Endodermal cell (in vitro differentiated cells): ENCODE measurements around the gene RHOU. TPM values are rescaled to one million over a fixed set of nuclear protein-coding genes. Genes with fewer than 3 reads are reported as not detected.

ENCODE experiments used
- DNase-seq: peaks from one replicate; pipeline ENCODE4 v3.0.0-alpha.2; 2017
- H3K27ac ChIP-seq: 2 replicates; pipeline ENCODE4 v1.5.1; 2013; ENCODE audit warnings: mild to moderate bottlenecking, low read depth, low read length, moderate library complexity
- H3K27me3 ChIP-seq: 2 replicates; pipeline ENCODE4 v1.6.1; 2013; ENCODE audit warnings: mild to moderate bottlenecking, low read length, moderate library complexity; ENCODE audit not compliant: insufficient read depth, control insufficient read depth, poor library complexity, severe bottlenecking
- H3K36me3 ChIP-seq: 2 replicates; pipeline ENCODE4 v1.7.0; 2013; ENCODE audit warnings: mild to moderate bottlenecking, low read length, moderate library complexity; ENCODE audit not compliant: control insufficient read depth, insufficient read depth
- H3K4me1 ChIP-seq: one replicate; pipeline ENCODE4 v1.7.0; 2013; ENCODE audit warnings: low read length; ENCODE audit not compliant: control insufficient read depth, insufficient read depth
- H3K4me3 ChIP-seq: 2 replicates; pipeline ENCODE4 v1.5.1; 2013; ENCODE audit warnings: mild to moderate bottlenecking, low read length, moderate library complexity
- H3K9ac ChIP-seq: 2 replicates; pipeline ENCODE4 v1.6.1; 2013; ENCODE audit warnings: mild to moderate bottlenecking, low read length, moderate library complexity; ENCODE audit not compliant: poor library complexity, severe bottlenecking; ENCODE audit errors: extremely low read depth
- H3K9me3 ChIP-seq: 2 replicates; pipeline ENCODE4 v1.6.1; 2013; ENCODE audit warnings: mild to moderate bottlenecking, low read length, moderate library complexity; ENCODE audit not compliant: control insufficient read depth
- H3K27ac Mint-ChIP-seq: 2 replicates; pipeline ENCODE4 v1.8.0; 2020; ENCODE audit warnings: mixed read lengths
- H3K27me3 Mint-ChIP-seq: 2 replicates; pipeline ENCODE4 v1.8.0; 2021; ENCODE audit warnings: mild to moderate bottlenecking, mixed read lengths; ENCODE audit not compliant: insufficient read depth
- H3K36me3 Mint-ChIP-seq: 2 replicates; pipeline ENCODE4 v1.8.0; 2020; ENCODE audit warnings: low read depth, mixed read lengths
- H3K4me1 Mint-ChIP-seq: 2 replicates; pipeline ENCODE4 v1.8.0; 2020; ENCODE audit warnings: mixed read lengths
- H3K4me3 Mint-ChIP-seq: 2 replicates; pipeline ENCODE4 v1.8.0; 2020; ENCODE audit warnings: mild to moderate bottlenecking, moderate library complexity, mixed read lengths
- H3K9me3 Mint-ChIP-seq: 2 replicates; pipeline ENCODE4 v1.8.0; 2020; ENCODE audit warnings: mild to moderate bottlenecking, mixed read lengths
- WGBS, 2 experiments: methylation state at CpG; one replicate each; pipeline versions ENCODE4 v1.1.5 to v1.1.7; 2013; ENCODE audit warnings: missing lambda C conversion rate in 2 of 2, mixed read lengths in 1 of 2; ENCODE audit not compliant: insufficient coverage in 1 of 2, insufficient read length in 1 of 2; 5-methylcytosine and 5-hydroxymethylcytosine counted together
- total RNA-seq, 2 donors: library from RNA; stranded (reverse); fragmentation: NEBNext Ultra II Directional in 1 of 2; extraction: Animal tissue kit (Norgen Biotek cat#: 25700) in 1 of 2; gene quantifications; 2 replicates in 1 of 2; 3 replicates in 1 of 2; pipeline ENCODE4 v1.2.1, GENCODE V29; 2021
- TF ChIP-seq, protein P1 (sequence below): fragments of 200-600 bp; sonication (generic); conservative IDR thresholded peaks from 2 replicates; pipeline ENCODE4 v1.5.0; 2021; ENCODE audit warnings: antibody characterized with exemption, mild to moderate bottlenecking

RHOU gene
- total RNA-seq, 2 donors from 2014 or later, result 9.0 to 12.0 TPM

DNA sequence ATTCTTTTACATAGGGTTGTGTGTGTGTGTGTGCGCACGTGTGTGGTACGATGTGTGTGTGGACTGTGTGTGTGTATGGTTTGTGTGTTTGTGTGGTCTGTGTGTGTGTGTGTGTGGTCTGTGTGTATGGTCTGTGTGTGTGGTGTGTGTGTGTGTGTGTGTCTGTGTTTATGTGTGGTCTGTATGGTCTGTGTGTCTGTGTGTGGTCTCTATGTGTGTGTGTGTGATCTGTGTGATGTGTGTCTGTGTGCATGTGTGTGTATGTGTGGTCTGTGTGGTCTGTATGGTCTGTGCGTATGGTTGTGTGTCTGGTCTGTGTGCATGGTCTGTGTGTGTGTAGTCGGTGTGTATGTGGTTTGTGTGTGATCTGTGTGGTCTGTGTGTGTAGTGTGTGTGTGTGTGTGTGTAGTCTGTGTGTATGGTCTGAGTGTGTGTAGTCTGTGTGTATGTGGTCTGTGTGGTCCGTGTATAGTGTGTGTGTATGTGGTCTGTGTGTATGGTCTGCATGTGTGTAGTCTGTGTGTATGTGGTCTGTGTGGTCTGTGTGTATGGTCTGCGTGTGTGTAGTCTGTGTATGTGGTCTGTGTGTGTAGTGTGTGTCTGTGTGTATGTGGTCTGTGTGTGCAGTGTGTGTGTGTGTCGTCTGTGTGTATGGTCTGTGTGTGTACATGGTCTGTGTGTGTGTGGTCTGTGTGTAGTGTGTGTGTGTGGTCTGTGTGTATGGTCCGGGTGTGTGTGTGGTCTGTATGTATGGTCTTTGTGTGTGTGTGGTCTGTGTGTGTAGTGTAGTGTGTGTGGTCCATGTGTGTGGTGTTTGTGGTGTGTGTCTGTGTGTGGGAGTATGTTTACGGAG, 46.8 kb downstream of the RHOU start:
- Histone ChIP-seq H3K27ac (no peak overlapping the region), H3K4me1 (peaks cover 5% of the 10 kb centered on the region), H3K27me3 (peaks cover 92% of the 10 kb centered on the region), H3K4me3 (no peak overlapping the region), H3K36me3 (no peaks in the 10 kb centered on the region), H3K9me3 (no peaks in the 10 kb centered on the region), H3K9ac (no peak overlapping the region)
- Mint-ChIP-seq H3K36me3 (no peaks in the 10 kb centered on the region), H3K9me3 (no peaks in the 10 kb centered on the region), H3K4me1 (peaks cover 5% of the 10 kb centered on the region), H3K27ac (no peak overlapping the region), H3K27me3 (peaks cover 2% of the 10 kb centered on the region), H3K4me3 (no peak overlapping the region)
- TF ChIP-seq, protein P1, sequence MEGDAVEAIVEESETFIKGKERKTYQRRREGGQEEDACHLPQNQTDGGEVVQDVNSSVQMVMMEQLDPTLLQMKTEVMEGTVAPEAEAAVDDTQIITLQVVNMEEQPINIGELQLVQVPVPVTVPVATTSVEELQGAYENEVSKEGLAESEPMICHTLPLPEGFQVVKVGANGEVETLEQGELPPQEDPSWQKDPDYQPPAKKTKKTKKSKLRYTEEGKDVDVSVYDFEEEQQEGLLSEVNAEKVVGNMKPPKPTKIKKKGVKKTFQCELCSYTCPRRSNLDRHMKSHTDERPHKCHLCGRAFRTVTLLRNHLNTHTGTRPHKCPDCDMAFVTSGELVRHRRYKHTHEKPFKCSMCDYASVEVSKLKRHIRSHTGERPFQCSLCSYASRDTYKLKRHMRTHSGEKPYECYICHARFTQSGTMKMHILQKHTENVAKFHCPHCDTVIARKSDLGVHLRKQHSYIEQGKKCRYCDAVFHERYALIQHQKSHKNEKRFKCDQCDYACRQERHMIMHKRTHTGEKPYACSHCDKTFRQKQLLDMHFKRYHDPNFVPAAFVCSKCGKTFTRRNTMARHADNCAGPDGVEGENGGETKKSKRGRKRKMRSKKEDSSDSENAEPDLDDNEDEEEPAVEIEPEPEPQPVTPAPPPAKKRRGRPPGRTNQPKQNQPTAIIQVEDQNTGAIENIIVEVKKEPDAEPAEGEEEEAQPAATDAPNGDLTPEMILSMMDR, result no peak
- 27 to 76% methylated on average over 3 to 10 of the region's 10 CpGs for WGBS, 2 experiments
- DNase-seq, result no peak

DNA sequence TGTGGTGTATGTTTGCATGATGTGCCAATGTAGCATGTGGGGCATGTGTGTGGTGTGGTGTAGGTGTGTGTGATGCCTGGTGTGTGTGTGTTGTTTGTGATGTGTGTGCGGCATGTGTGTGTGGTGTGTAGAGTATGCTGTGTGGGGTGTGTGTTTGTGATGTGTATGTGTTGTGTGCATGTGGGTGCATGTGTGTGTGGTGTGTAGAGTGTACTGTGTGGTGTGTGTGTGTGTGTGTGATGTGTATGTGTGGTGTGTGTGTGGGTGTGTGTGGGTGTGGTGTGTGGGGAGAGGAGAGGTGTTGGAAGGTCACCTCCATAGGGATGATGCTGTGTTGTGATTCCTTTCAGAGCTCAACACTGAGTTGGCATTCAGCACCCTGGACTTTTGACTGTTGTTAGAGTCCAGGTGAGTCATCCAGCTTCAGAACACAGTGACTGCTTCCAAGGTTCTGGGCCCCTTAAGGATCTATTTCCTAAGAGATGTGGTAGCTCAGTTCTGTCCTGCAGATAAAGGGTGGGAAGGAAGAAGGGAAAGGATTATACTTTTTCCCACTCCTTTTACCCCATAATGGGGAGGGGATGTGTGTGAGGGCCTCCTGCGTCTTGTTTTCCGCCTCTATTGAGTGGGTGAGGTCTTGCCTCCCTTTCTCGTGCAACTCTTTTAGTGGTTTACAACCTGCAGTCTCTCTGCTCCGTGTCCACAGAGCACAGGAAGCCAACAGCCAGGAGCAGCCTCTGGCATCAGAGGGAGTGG, 47.6 kb downstream of the RHOU start:
- Mint-ChIP-seq H3K9me3 (no peaks in the 10 kb centered on the region), H3K4me1 (peaks cover 5% of the 10 kb centered on the region), H3K27me3 (peaks cover 9% of the 10 kb centered on the region), H3K27ac (no peak overlapping the region), H3K4me3 (no peak overlapping the region), H3K36me3 (no peaks in the 10 kb centered on the region)
- Histone ChIP-seq H3K4me1 (peaks cover 5% of the 10 kb centered on the region), H3K27ac (no peak overlapping the region), H3K9me3 (no peaks in the 10 kb centered on the region), H3K36me3 (no peaks in the 10 kb centered on the region), H3K9ac (no peak overlapping the region), H3K27me3 (peaks cover 92% of the 10 kb centered on the region), H3K4me3 (no peak overlapping the region)
- 84 to 92% methylated on average over 5 of the region's 5 CpGs for whole genome bisulfite sequencing, 2 experiments
- TF ChIP-seq, protein P1, result no peak
- DNase-seq, result no peak

DNA sequence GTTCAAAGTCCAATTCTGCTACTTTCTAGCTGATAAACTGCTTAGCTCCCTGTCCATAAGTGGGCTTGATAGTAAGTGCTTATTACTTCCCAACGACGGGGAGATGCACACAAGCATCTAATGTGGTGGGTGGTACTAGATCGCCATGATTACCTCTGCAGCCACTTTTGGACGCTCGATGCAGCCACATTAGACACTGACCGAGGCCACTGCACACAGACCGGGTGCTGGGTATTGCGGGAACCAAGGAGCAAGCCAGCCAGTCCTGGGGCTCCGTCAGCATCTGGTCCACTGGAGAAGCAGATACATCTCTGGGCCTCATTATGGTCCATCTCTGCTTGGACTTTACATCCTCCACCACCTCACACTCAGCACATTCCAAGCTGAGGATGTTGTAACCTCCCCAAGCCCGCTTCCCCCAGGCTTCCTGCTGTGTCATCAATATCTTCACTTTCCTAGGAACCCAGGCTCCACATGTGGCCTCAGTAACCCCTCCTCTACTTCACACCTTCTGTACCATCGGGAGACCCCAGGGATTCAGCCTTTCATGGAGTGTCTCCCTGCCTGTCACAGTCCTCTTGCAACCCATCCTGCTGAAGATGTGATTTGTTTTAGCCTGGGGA, 48.2 kb downstream of the RHOU start:
- DNase-seq, result peak; percentile 58
- TF ChIP-seq, protein P1, result no peak
- Mint-ChIP-seq H3K9me3 (no peaks in the 10 kb centered on the region), H3K27ac (no peak overlapping the region), H3K4me1 (peaks cover 5% of the 10 kb centered on the region), H3K4me3 (no peak overlapping the region), H3K36me3 (no peaks in the 10 kb centered on the region), H3K27me3 (peaks cover 16% of the 10 kb centered on the region)
- H3K27ac ChIP-seq, result no peak overlapping the region
- H3K9me3 ChIP-seq, result no peaks in the 10 kb centered on the region
- no peak overlapping the region for H3K4me3 ChIP-seq
- H3K9ac ChIP-seq, result no peak overlapping the region
- WGBS, 2 experiments, result 89 to 93% methylated on average over 5 to 11 of the region's 11 CpGs
- peaks cover 5% of the 10 kb centered on the region for H3K4me1 ChIP-seq
- no peaks in the 10 kb centered on the region for H3K36me3 ChIP-seq
- H3K27me3 ChIP-seq, result peaks cover 92% of the 10 kb centered on the region
